PC-9 (cell line): Measurements from ENCODE around the gene PARN.

Experiments
- EZH2 ChIP-seq: fragments of 200-600 bp; sonication (generic); IDR thresholded peaks from 2 replicates; pipeline ENCODE4 v1.8.0; 2017; ENCODE audit warnings: antibody characterized with exemption, low read depth
- TF ChIP-seq, protein P1 (sequence below): fragments of 200-600 bp; sonication (generic); conservative IDR thresholded peaks from 2 replicates; pipeline ENCODE4 v1.6.1; 2017; ENCODE audit warnings: mixed run types, antibody characterized with exemption, mild to moderate bottlenecking, moderate library complexity

DNA sequence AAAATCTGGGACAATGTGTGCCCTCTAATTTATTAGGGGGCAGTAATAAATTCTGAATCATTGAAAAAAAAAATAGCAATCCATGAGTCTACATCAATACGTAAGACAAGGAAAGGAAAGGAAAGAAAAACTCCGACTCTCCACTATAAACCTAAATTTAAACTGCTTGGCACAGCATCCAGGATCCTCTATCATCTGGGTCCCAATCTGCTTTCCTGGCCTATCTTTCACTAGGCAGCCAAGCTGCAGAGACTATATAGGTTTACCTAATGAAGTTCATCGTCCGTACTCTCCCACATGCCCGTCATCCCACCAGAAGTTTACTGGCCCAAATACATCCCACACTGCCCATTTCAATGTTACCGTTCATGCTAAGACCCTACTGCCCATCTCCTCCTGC, 179.2 kb downstream of the PARN start:
- TF ChIP-seq, protein P1, sequence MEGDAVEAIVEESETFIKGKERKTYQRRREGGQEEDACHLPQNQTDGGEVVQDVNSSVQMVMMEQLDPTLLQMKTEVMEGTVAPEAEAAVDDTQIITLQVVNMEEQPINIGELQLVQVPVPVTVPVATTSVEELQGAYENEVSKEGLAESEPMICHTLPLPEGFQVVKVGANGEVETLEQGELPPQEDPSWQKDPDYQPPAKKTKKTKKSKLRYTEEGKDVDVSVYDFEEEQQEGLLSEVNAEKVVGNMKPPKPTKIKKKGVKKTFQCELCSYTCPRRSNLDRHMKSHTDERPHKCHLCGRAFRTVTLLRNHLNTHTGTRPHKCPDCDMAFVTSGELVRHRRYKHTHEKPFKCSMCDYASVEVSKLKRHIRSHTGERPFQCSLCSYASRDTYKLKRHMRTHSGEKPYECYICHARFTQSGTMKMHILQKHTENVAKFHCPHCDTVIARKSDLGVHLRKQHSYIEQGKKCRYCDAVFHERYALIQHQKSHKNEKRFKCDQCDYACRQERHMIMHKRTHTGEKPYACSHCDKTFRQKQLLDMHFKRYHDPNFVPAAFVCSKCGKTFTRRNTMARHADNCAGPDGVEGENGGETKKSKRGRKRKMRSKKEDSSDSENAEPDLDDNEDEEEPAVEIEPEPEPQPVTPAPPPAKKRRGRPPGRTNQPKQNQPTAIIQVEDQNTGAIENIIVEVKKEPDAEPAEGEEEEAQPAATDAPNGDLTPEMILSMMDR, result no peak
- TF ChIP-seq EZH2, result no peak
